HCT116 (cell line): ENCODE results near the gene ADGRB3.

Experiments used
- ELF1 ChIP-seq: IDR thresholded peaks from 2 replicates; pipeline ENCODE4 v1.6.1; 2012; ENCODE audit warnings: low read depth, borderline replicate concordance
- EZH2 ChIP-seq: fragments of 200-600 bp; sonication (generic); IDR thresholded peaks from 2 replicates; pipeline ENCODE4 v1.6.1; 2017; ENCODE audit warnings: antibody characterized with exemption, mixed run types
- EZH2phosphoT487 ChIP-seq: fragments of 200-600 bp; IDR thresholded peaks from 2 replicates; pipeline ENCODE4 v1.6.1; 2018; ENCODE audit warnings: antibody characterized with exemption, borderline replicate concordance
- POLR2A ChIP-seq: IDR thresholded peaks from 2 replicates; pipeline ENCODE4 v1.7.0; 2011; ENCODE audit warnings: borderline replicate concordance; ENCODE audit not compliant: insufficient read depth, insufficient read length; ENCODE audit errors: extremely low read depth
- TF ChIP-seq, protein P1 (sequence below), 3 experiments: fragments of 200-600 bp in 1 of 3; sonication (generic) in 1 of 3; IDR thresholded peaks in 2 of 3; conservative IDR thresholded peaks in 1 of 3; 2 replicates each; pipeline ENCODE4 v1.5.1; 2012 to 2017; ENCODE audit warnings: low read depth in 2 of 3, low read length in 2 of 3, antibody characterized with exemption in 1 of 3, borderline replicate concordance in 1 of 3, control low read depth in 1 of 3, mild to moderate bottlenecking in 1 of 3, mixed read lengths in 1 of 3, mixed run types in 1 of 3, moderate library complexity in 1 of 3; ENCODE audit not compliant: insufficient read depth in 1 of 3
- TF ChIP-seq, protein P2 (sequence below): IDR thresholded peaks from 2 replicates; pipeline ENCODE4 v1.6.1; 2012; ENCODE audit warnings: low read depth

DNA sequence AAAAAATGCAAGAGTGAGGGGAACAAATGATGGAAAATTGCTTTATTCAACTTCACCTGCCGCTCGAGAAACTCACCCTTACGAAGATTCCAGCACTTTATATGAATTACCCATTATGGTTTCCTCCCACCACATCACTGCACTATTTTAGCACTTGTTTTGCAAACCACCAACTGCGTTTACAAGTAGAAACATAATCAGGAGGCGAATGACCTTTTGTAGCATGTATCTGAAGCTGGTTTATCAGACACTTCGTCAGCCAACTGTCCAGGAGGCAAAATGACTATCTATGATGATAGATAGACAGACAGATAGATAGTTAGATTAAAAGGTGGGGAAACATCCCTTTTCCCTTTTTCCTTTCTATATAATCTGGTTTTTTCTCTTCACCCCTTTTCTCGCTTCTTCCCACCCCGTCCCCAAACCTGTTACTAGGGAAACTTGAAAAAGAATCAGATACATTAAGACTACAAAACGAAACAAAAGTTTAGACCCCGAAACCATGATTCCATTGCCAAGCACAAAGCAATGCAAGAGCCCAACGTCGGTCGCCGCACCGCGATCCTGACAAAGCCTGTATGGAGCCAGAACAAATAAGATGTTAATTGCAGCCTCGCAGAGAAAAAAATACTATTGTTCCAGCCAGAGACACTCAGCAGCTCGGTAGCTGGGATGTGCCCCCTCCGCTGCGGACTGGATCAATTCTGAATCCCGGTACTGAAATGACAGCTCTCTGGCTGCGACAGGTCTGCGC is 933 bp upstream of the ADGRB3 start:
- TF ChIP-seq EZH2phosphoT487 (no peak), POLR2A (no peak), ELF1 (no peak), EZH2 (no peak)
- TF ChIP-seq, protein P1, sequence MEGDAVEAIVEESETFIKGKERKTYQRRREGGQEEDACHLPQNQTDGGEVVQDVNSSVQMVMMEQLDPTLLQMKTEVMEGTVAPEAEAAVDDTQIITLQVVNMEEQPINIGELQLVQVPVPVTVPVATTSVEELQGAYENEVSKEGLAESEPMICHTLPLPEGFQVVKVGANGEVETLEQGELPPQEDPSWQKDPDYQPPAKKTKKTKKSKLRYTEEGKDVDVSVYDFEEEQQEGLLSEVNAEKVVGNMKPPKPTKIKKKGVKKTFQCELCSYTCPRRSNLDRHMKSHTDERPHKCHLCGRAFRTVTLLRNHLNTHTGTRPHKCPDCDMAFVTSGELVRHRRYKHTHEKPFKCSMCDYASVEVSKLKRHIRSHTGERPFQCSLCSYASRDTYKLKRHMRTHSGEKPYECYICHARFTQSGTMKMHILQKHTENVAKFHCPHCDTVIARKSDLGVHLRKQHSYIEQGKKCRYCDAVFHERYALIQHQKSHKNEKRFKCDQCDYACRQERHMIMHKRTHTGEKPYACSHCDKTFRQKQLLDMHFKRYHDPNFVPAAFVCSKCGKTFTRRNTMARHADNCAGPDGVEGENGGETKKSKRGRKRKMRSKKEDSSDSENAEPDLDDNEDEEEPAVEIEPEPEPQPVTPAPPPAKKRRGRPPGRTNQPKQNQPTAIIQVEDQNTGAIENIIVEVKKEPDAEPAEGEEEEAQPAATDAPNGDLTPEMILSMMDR (IDR thresholded peaks at IDR 0.05 in 2 of 3, conservative IDR thresholded peaks at IDR 0.05 in 1 of 3; ENCODE audit: borderline replicate concordance in 1 of 3, insufficient read depth in 1 of 3, low read depth in 2 of 3, low read length in 2 of 3), result no peak
- TF ChIP-seq, protein P2, sequence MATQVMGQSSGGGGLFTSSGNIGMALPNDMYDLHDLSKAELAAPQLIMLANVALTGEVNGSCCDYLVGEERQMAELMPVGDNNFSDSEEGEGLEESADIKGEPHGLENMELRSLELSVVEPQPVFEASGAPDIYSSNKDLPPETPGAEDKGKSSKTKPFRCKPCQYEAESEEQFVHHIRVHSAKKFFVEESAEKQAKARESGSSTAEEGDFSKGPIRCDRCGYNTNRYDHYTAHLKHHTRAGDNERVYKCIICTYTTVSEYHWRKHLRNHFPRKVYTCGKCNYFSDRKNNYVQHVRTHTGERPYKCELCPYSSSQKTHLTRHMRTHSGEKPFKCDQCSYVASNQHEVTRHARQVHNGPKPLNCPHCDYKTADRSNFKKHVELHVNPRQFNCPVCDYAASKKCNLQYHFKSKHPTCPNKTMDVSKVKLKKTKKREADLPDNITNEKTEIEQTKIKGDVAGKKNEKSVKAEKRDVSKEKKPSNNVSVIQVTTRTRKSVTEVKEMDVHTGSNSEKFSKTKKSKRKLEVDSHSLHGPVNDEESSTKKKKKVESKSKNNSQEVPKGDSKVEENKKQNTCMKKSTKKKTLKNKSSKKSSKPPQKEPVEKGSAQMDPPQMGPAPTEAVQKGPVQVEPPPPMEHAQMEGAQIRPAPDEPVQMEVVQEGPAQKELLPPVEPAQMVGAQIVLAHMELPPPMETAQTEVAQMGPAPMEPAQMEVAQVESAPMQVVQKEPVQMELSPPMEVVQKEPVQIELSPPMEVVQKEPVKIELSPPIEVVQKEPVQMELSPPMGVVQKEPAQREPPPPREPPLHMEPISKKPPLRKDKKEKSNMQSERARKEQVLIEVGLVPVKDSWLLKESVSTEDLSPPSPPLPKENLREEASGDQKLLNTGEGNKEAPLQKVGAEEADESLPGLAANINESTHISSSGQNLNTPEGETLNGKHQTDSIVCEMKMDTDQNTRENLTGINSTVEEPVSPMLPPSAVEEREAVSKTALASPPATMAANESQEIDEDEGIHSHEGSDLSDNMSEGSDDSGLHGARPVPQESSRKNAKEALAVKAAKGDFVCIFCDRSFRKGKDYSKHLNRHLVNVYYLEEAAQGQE, result no peak
